Activated T-cell treated with anti-CD3 and anti-CD28 coated beads for 24 hours (primary cell): ENCODE data around the gene ACP5.
"Not testable (repeated sequence)": the region's sequence is repeated elsewhere in the genome, so short reads cannot be mapped to it uniquely, and the experiment has no call there.

ENCODE experiments used
- DNase-seq: peaks from one replicate; pipeline ENCODE4 v3.0.0-alpha.2; 2020; ENCODE audit warnings: low read depth

ACP5 gene

DNA sequence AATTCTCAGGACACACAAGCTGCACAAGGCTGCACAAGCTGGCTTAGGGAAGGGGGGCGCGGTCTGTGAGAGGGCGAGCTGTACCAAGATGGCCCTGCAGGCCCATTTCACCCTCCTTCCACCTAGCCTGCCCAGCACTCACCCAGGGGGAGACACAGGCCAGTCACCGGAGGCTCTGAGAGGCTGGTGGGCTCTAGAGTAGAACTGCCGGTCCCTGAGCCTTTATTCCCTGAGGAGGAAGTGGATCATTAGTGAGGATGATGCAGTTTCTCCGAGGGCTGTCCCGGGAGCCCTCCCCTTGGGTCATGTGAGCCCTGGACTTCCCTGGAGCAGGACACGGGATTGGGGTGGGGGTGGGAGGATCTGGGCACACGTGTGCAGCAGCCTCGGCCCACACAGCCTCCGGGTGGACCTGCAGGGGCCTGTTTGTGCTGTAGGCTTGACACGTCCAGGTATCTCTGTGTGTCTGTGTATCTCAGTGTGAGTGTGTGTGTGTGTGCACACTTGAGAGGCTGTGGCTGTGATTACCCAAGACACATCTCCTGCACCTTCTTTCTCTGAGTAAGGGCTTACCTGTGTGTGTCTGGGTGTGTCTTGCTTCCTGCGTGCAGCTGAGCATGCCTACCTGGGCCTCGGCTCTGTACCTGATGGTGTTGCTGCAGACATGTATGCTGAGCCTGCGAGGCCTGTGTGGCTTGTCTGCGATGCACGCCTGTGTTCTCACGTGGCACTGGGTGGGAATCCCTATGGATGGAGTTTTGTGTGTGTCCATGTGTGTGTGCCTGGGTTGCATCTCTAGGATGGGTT is at the start of gene ACP5:
Gene ACP5, minus strand, starts transcription at position 195 of the 807 bp plus-strand sequence. CDS start 328 bp downstream, outside the sequence.
- no peak for DNase-seq

DNA sequence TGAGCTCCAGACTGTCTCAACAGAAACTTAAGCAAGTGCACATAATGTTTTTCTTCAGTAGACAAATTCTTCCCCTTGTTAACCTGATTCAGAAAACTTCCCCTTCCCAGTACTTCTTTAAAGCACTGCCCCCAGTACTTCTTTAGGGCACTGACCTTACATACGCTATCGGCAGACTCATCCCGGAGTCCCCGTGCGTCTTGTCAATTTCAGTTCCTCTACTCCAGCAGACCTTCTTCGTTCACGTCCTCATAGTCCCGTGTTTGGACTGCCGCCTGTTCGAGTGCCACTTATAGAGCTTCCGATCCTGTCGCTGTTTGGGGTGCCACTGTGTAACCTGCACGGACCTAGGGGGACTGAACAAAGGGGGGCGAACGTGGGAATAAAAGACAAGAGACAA is 48.8 kb upstream of the ACP5 start:
- no peak for DNase-seq

DNA sequence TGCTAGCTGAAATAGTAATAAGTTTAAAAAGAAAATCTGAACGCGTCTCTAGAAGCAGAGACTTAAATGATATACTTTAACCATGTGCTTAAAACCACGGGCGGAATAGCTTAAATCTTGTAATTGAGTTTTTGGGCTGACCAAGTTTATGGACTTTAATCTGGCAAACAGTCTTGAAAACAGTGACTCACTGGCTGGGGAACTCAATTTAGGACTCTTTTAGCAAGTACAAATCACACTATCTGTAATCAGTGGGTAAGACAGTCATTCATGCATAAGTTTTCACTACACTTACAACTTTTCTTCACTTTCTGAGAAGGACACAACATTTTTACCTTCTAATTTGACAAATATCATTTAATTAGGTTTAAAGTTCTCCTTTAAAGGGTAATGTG is 46.6 kb upstream of the ACP5 start:
- DNase-seq = no peak

DNA sequence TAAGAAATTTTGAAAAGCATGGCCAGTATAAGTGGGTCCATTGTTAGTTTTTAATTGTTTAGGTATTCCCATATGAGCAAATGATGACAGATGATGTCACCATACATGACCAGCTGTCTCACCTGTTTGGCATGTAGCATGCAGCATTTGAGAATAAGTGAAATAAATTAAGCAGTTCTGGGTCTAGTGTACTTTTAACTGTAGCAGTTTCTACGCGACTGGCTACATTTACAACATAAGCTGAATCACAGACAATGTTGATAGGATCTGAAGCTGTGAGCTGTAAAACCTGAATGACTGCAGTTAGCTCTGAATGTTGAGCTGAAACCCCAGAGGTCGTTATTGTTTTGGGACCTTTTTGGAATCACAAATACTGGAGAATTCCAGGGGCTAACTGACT is 45.0 kb upstream of the ACP5 start:
- DNase-seq = not testable (repeated sequence)

DNA sequence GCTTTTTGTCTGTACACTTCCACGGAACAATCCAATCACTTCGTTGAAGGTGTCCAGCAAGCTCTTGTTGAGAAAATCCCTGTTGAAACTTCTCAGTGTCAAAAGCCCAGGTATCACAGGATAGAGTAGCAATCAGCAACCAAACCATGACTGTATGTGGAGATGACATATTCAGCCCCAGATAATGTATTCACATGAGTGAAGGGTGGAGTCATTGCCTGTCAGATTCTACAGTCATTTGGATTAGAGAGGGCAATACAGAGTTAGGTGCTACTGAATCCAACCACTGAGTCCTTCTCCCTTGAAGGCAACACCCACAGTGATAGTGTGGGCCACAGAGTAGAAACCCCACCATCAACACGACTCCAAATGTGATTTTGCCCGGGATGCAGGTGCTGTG is 43.1 kb upstream of the ACP5 start:
- no peak for DNase-seq

DNA sequence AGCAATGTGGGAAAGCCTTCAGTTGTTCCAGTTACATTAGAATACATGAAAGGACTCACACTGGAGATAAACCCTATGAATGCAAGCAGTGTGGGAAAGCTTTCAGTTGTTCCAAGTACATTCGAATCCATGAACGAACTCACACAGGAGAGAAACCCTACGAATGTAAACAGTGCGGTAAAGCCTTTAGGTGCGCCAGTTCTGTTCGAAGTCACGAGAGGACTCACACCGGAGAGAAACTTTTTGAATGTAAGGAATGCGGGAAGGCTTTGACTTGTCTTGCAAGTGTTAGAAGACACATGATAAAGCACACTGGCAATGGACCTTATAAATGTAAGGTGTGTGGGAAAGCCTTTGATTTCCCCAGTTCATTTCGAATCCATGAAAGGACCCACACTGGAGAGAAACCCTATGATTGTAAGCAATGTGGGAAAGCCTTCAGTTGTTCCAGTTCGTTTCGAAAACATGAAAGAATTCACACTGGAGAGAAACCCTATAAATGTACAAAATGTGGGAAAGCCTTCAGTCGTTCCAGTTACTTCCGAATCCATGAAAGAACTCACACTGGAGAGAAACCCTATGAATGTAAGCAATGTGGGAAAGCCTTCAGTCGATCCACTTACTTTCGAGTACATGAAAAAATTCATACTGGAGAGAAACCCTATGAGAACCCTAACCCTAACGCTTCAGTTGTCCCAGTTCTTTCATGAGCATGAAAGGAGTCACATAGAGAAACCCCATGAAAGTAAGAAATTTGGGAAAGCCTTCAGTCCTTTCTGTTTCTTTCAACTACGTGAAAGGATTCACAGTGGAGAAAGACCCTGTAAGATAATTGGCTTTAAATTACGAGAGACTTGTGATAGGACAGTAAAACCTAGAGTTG is 40.0 kb upstream of the ACP5 start:
- DNase-seq = no peak

DNA sequence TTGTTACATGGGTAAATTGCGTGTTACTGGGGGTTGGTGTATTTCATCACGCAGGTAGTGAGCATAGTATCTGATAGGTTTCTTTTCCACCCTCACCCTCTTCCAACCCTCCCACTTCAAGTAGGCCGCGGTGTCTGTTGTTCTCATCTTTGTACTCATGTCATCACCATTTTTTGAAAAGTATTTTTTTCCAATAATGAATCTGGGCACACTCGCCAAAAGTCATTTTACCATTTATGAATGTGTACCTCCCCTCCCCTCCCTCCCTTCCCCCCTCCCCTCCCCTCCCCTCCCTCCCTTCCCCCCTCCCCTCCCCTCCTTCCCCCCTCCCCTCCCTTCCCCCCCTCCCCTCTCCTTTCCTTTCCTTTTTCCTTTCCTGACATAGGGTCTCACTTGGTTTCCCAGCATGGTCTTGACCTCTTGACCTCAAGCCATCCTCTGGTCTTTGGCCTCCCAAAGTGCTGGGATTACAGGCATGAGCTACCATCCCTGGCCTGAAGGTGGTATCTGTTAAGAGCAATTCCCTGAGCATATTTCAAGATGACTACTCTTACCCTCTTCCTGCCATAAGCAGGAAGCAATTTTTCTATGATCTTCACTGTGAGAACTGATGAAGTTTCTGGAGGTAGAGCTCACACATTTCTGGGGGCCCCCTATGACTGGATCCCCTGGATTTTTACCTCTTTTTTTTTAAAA is 35.5 kb upstream of the ACP5 start:
- DNase-seq = no peak

DNA sequence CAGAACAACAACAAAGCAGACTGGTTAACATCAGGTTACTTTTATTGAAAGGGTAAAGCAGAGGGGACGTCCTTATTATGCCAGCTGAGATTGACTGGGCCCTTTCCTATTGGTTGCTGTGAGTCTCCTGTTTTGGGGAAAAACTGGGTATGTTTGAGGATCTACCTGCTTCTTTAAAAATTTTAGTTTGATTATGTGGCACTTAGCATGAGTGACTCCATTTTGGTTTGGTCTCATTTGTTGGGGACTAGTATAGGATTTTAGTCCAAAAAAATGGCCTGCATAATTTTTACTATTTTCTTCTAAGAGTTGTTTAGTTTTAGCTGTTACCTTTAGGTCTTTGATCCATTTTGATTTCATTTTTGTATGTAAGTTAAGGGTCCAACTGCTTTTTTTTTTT is 34.3 kb upstream of the ACP5 start:
- DNase-seq = no peak

DNA sequence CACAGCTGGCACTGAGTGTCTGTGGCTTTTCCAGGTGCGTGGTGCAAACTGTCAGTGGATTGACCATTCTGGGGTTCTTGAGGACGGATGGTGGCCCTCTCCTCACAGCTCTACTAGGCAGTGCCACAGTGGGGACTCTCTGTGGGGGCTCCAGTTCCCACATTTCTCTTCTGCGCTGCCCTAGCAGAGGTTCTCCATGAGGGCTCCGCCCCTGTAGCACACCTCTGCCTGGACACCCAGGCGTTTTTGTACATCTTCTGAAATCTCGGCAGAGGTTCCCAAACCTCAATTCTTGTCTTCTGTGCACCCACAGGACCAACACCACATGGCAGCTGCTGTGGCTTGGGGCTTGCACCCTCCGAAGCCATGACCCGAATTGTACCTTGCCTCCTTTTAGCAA is 29.0 kb upstream of the ACP5 start:
- DNase-seq = no peak

DNA sequence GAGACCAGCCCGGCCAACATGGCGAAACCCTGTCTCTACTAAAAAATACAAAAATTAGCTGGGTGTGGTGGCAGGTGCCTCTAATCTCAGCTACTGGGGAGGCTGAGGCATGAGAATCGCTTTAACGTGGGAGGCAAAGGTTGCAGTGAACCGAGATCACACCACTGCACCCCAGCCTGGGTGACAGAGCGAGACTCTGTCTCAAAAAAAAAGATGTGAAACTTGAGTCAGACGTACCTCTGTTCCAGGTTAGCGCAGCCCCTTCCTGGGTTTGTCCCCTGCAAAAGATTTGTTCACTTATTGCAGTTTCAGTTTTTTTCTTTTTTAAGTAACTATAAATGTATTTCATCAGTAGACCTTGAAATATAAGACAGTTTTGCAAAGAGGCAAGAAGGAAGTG is 22.3 kb upstream of the ACP5 start:
- DNase-seq = not testable (repeated sequence)

DNA sequence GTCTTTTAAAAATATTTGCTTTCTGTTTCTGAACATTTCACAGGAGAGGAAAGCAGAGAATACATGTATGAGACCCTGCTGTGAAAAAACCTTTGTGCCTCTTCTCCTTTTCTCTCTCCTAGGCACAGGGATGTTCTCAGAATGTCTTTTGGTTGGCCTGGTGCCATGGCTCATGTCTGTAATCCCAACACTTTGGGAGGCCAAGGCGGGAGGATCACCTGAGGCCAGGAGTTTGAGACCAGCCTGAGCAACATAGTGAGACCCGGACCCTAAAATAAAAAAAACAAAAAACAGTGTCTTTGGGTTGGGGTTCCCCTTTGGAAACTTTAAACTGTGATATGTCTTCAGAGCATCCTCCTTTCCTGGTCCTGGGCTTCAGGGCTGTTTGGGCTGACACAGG is 21.3 kb upstream of the ACP5 start:
- no peak for DNase-seq

DNA sequence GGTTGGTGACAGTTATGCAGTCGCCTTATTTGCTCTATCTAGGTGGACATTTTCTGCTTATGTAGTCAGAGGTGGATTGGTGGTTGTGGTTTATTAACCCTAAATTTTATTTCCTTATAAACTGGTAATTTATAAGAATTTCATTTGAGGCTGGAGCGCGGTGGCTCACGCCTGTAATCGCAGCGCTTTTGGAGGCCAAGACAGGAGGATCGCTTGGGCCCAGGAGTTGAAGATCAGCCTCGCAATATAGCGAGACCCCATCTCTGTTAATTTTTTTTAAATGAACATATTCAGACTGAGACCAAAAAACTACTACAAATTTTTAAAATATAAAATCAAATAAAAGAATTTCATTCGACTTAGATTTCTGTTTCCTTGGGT is 20.6 kb upstream of the ACP5 start:
- no peak for DNase-seq

DNA sequence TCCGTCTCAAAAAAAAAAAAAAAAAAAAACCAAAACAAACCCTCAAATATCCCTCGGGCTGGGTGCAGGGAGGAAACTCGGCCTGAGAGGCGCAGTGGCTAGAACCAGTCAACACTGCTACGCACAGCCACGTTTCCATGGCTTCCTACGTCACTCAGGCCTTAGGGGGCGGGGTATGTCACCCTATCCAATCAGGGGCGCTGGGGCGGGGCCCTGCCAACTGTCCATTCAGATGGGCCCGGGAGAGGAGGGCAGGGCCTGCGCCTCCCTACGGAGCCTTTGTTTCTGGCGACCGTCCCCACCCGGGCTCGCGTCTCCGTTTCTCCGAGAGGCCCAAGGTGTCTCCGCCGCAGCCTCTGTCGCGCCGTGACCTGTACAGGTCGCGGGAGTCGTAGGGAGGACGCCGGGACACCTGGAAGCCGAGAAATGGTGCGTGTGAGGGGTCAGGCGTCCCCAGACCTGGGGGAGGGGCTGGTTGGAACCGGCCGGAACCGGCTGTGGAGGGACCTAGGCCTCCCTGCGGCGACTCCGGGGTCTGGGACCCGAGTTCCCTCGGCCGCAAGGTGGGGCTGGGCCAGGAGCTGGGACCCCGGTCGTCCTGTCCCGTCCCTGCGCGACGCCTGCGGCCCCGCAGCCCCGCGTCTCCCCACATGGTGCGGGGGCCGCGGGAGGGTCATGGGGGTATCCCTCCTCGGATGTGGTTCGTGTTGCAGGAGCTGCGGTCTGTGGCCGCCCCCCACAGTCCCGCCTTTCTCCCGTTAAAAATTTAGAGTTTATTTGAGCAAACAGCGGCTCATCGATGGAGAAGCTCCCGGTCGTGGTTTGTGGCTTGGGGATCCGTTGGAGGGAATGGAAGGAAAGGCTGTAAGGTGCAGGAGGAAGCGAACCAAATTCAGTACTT is 20.0 kb upstream of the ACP5 start, which contains the start of gene ZNF627:
Gene ZNF627, plus strand, starts transcription at position 282 of the 901 bp plus-strand sequence. Its CDS starts 145 bp downstream, at position 427.
- peak; percentile 97 for DNase-seq

DNA sequence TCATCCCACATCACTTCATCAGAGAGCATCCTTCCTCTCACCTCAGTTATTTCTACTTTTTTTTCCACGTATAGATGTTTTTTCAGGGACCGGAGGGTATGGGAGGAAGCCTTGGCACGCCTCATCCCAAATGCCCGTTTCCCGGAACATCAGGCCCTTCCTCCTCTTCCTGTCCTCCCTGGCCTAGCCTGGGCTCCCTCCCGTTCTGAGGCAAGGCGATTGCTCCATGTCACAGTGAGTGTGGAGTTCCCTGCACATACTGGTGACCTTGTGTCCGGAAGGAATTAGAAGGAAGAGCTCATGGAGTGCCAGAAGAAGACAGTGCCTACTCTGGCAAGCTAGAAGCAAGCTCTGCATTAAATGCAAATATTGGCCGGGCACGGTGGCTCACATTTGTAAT is 18.7 kb upstream of the ACP5 start:
- no peak for DNase-seq

DNA sequence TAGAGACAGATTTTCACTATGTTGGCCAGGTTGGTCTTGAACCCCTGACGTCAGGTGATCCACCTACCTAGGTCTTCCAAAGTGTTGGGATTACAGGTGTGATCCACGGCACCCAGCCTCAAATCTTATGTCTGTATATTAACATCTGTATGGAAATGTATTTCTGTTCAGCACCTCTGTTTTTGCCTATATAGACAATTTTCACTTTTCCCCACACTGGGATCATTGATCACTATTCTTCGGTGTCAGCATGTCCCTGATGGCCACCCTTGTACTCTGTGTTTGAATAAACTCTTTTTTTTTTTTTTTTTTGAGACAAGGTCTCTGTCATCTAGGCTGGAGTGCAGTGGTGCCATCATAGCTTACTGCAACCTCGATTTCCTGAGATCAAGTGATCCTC is 16.6 kb upstream of the ACP5 start:
- no peak for DNase-seq

DNA sequence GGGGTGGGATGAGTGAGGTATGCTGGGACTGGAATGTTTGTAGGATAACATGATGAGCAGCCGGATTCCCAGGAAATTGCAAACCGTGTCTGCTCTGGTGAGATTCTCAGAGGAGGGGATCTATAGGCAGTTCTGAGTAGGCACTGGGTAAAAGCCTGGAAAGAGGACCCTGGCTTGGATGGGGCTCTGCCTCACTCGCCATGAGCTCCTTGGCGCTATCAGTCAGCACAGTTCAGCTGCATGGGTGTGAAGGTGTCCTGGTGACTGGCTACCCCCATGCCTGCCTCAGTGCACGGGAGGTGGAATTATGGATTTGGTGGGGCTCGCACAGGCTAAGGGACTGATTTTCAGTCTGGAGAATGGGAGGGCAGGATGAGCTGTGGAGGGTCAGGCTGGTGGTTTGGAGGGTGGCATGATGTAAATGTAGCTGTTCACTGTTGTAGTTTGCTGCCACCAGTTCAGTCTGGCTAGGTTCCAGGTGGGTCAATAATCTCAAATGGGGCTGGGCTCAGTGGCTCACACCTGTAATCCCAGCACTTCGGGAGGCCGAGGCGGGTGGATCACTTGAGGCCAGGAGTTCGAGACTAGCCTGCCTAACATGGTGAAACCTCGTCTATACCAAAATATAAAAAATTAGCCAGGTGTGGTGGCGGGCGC is 10.7 kb upstream of the ACP5 start:
- no peak for DNase-seq

DNA sequence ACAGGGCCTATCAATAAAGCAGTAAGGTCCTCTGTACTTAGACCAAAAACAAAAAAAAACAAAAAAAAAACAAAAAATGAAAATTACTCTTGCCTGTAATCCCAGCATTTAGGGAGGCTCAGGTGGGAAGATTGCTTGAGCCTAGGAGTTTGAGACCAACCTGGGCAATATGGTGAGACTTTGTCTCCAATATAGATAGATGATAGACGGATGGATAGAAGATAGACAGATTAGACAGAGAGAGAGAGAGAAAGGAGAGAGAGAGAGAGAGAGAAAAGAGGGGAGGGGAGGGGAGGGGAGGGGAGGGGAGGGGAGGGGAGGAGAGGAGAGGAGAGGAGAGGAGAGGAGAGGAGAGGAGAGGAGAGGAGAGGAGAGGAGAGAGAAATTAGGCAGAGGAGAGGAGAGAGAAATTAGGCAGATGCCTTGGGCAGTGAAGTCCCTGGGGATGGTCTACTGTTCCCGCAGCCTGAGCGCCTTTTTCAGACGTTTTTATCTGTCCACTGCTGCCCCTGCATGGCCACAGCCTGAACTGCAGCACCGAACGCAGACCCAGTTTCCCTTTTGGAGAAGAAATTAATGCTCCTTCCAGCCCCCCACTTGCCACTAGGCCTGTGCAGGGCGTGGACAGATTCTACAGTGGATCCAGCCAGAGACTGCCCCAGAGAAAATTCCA is 10.0 kb upstream of the ACP5 start:
- DNase-seq = peak; percentile 75

DNA sequence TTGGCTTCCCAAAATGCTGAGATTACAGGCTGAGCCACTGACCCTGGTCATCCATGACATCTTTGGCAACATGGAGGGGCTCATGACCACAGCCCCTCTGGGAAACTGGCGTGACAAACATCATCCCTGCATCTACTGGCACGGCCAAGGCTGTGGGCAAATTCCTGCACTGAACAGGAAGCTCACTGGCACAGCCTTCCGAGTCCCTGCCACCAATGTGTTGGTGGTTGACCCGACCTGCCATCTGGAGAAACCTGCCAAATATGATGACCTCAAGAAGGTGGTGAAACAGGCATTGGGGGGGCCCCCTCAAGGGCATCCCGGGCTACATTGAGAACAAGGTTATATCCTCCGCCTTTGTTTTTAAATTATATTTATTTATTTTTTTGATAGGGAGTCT is 8.9 kb upstream of the ACP5 start:
- DNase-seq = no peak

DNA sequence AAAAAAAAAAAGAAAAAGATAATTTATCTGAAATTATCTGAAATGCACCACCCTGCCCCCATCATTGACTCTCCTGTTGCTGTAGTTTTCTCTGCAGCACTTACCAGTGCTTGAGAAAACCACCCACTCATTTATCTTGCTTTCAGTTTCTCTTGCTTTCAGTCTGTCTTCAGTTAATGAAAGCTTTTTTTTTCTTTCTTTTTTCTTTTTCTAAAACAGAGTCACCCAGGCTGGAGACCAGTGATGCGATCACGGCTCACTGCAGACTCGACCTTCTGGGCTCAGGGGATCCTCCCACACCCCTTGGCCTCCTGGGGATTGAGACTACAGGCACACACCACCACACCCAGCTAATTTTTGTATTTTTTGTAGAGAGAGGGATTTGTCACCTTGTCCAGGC is 4.3 kb upstream of the ACP5 start:
- DNase-seq = peak; percentile 39

DNA sequence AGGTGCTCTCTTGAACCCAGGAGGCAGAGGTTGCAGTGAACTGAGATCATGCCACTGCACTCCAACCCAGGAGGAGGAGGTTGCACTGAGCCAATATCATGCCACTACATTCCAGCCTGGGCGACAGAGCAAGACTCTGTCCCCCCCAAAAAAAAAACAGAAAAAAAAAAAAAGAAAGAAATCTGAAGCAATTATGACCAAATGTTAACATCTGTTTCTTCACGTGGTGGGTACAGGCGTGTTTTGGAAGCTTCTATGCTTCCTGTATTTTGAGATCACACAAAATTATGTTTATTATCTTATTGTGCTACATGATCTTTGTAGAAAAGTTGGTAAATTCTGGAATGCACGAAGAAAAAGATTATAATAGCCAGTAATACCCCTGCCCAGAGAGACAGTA is 2.7 kb upstream of the ACP5 start:
- no peak for DNase-seq
